Fibroblast of lung (primary cell): ENCODE data around the gene RUNX2.

Experiments
- CTCF ChIP-seq, 2 donors: IDR thresholded peaks in 1 of 2; conservative IDR thresholded peaks in 1 of 2; 1 replicate in 1 of 2; 2 replicates in 1 of 2; pipeline ENCODE4 v1.5.1; 2011 to 2012; ENCODE audit warnings: low read length in 2 of 2, control low read depth in 1 of 2, inconsistent platforms in 1 of 2, low read depth in 1 of 2, mild to moderate bottlenecking in 1 of 2
- EZH2 ChIP-seq: IDR thresholded peaks from 2 replicates; pipeline ENCODE4 v1.5.1; 2012; ENCODE audit warnings: low read length, control low read depth, mild to moderate bottlenecking; ENCODE audit errors: missing control alignments

GRCh38 chr6:45518013-45518720, 190.0 kb downstream of the RUNX2 start:
- TF ChIP-seq CTCF (conservative IDR thresholded peaks at IDR 0.05 in 1 of 2, IDR thresholded peaks at IDR 0.05 in 1 of 2; ENCODE audit: low read depth in 1 of 2, low read length in 2 of 2) (no peak), EZH2 (no peak)
